Right atrium auricular region (tissue), 2 donors: ENCODE data around the gene GNG7. TPM values are rescaled to one million over a fixed set of nuclear protein-coding genes. Genes with fewer than 3 reads are reported as not detected.
"Not testable (repeated sequence)": the region's sequence is repeated elsewhere in the genome, so short reads cannot be mapped to it uniquely, and the experiment has no call there.

Experiments
- DNase-seq: peaks from one replicate; pipeline ENCODE4 v3.0.0-alpha.2; 2019; ENCODE audit warnings: low spot score
- H3K27ac ChIP-seq, 2 donors: fragments of 200-600 bp; sonication (generic); 1 replicate in 1 of 2; 2 replicates in 1 of 2; pipeline ENCODE4 v1.5.1; 2016 to 2019
- H3K27me3 ChIP-seq, 2 donors: fragments of 200-600 bp; sonication (generic); one replicate each; pipeline versions ENCODE4 v1.5.1 to v1.6.0; 2017 to 2019
- H3K36me3 ChIP-seq: fragments of 200-600 bp; sonication (generic); one replicate; pipeline ENCODE4 v1.5.1; 2016
- H3K4me1 ChIP-seq, 2 donors: fragments of 200-600 bp; sonication (generic); one replicate each; pipeline versions ENCODE4 v1.5.1 to v1.6.0; 2017 to 2019
- H3K4me3 ChIP-seq, 2 donors: fragments of 200-600 bp; sonication (generic); 1 replicate in 1 of 2; 2 replicates in 1 of 2; pipeline ENCODE4 v1.5.1; 2017 to 2019; ENCODE audit warnings: mild to moderate bottlenecking in 1 of 2, moderate library complexity in 1 of 2
- H3K9me3 ChIP-seq, 2 donors: fragments of 200-600 bp; sonication (generic); one replicate each; pipeline ENCODE4 v1.5.1; 2019
- CTCF ChIP-seq, 2 donors: fragments of 200-600 bp; sonication (generic); IDR thresholded peaks; one replicate each; pipeline ENCODE4 v1.5.1; 2019; ENCODE audit warnings: antibody characterized with exemption in 2 of 2
- total RNA-seq, 2 donors: library from RNA; depleted of rRNA; stranded (reverse); fragments of >200 nt; gene quantifications; one replicate each; pipeline ENCODE4 v1.1.0, GENCODE V29; 2016

GNG7 gene
- total RNA-seq, 2 donors from 2014 or later: 18.0 to 22.8 TPM

DNA sequence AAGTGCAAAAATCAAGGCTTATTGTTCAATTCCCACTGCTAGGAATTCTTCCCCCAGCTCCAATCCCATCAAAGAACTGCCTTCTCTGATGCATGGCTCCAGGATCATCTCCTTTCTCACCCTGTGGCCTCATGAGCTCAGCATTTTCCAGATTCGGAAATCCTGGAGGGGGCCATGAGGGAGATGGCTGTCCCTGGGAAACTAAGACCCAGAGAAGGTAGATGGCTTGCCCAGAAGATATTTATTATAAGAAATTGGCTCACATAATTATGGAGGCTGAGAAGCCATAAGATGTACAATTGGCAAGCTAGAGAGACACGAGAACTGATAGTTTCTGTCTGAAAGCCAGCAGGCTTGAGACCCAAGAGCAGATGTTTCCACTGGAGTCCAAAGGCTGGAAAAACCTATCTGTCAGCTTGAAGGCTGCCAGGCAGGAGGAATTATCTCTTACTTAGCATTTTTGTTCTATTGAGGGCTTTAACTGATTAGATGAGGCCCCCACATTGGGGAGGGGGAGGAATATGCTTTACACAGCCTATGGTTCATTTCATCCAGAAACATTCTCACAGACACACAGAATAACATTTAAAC lies 168.0 kb downstream of the GNG7 start:
- Histone ChIP-seq H3K4me3 (no peak overlapping the region), H3K4me1 (peaks cover 0 to 6% of the 10 kb centered on the region in 2 donors), H3K36me3 (no peaks in the 10 kb centered on the region), H3K27ac (no peak overlapping the region), H3K27me3 (no peaks in the 10 kb centered on the region), H3K9me3 (peaks cover 0 to 4% of the 10 kb centered on the region in 2 donors)
- DNase-seq: no peak
- TF ChIP-seq CTCF (IDR thresholded peaks at IDR 0.05): no peak

DNA sequence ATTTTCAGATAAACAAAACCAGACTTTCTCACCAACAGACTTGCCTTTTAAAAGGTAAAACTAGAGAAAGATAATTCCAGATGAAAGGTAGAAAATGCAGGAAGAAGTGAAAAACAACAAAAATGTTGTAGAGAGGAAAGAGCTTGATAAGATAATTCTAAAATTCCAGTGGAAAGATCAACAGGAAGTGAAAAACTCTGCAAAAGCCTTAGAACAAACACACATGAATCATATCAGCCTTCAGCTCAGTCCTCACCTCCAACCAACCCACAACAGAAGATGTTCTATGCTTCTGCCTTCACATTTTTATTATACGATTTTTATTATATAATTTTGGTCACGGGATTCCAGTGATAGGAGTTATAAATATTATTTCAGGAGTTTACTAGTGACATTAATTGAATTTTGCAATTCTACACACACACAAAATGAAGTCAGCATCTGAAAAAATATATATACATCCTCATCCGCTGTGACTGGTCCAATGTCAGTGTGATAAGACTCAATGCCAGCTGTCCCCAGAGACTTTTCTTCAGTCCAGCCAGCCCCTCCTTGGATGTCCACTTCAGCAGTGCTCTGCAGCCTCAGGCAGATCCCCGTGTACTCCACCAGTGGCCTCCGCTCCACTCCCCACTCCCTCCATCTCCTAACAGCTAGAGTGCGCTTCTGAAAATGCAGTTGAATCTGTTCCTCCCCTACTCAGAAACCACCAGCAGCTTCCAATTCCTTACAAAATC lies 168.6 kb downstream of the GNG7 start:
- no peak for TF ChIP-seq CTCF (IDR thresholded peaks at IDR 0.05)
- Histone ChIP-seq H3K9me3 (peaks cover 0 to 4% of the 10 kb centered on the region in 2 donors), H3K27ac (no peak overlapping the region)

GRCh38 chr19:2533072-2533425 lies 169.4 kb downstream of the GNG7 start:
- TF ChIP-seq CTCF (IDR thresholded peaks at IDR 0.05): no peak
- Histone ChIP-seq H3K4me3 (no peak overlapping the region), H3K27ac (peak overlapping the region in 1 of 2 donors; percentile 53), H3K4me1 (peaks cover 0 to 6% of the 10 kb centered on the region in 2 donors), H3K9me3 (peaks cover 0 to 4% of the 10 kb centered on the region in 2 donors), H3K36me3 (no peaks in the 10 kb centered on the region), H3K27me3 (no peaks in the 10 kb centered on the region)
- no peak for DNase-seq

More for the DNA sequence above, 168.6 kb downstream of the GNG7 start:
- no peaks in the 10 kb centered on the region for H3K27me3 ChIP-seq
- no peak for DNase-seq
- H3K4me3 ChIP-seq: no peak overlapping the region
- H3K36me3 ChIP-seq: no peaks in the 10 kb centered on the region
- peaks cover 0 to 6% of the 10 kb centered on the region in 2 donors for H3K4me1 ChIP-seq

GRCh38 chr19:2532252-2533071 lies 170.0 kb downstream of the GNG7 start:
- DNase-seq: no peak
- H3K27ac ChIP-seq: peak overlapping the region in 1 of 2 donors; percentile 53
- TF ChIP-seq CTCF (IDR thresholded peaks at IDR 0.05): no peak

DNA sequence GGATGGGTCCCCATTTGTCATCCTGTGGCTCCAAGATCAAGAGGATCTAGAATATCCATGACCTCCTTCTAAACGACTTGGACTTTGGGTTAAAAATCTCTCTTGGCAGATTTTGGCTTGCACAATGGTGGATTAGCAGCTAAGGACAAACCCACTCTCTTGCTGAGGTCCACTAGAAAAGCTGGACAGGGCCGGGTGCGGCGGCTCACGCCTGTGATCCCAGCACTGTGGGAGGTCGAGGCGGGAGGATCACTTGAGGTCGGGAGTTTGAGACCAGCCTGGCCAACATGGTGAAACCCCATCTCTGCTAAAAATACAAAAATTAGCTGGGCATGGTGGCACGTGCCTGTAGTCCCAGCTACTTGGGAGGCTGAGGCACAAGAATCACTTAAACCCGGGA lies 172.6 kb downstream of the GNG7 start:
- not testable (repeated sequence) for H3K4me3 ChIP-seq, DNase-seq, H3K36me3 ChIP-seq, H3K9me3 ChIP-seq, H3K27ac ChIP-seq, H3K27me3 ChIP-seq
- H3K4me1 ChIP-seq: peaks cover 0 to 14% of the 10 kb centered on the region in 2 donors

More at GRCh38 chr19:2532252-2533071, 170.0 kb downstream of the GNG7 start:
- H3K4me3 ChIP-seq: no peak overlapping the region
- H3K27me3 ChIP-seq: no peaks in the 10 kb centered on the region
- peaks cover 0 to 4% of the 10 kb centered on the region in 2 donors for H3K9me3 ChIP-seq
- H3K4me1 ChIP-seq: peaks cover 0 to 6% of the 10 kb centered on the region in 2 donors
- no peaks in the 10 kb centered on the region for H3K36me3 ChIP-seq

DNA sequence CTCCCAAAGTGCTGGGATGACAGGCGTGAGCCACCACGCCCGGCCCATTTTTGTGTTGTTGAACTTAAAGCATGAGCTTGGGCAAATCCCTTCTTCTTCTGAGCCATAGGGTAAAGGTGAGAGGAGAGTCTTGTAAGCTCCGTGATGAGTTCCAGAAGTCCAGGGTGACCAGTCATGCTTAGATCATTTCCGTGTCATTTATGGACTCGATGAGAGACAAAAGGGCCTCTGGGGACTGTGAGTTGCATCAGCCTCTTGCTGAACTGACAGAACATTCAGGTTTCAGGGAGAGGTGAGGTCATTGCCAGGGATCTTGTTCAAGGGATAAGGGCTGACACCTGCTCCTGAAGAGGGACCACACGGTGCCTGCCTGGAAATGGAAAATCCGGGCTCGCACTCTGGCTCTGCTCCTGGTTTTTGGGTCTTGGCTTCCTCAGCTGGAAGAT lies 173.0 kb downstream of the GNG7 start:
- H3K9me3 ChIP-seq: peaks cover 0 to 4% of the 10 kb centered on the region in 2 donors
- H3K4me1 ChIP-seq: peaks cover 0 to 18% of the 10 kb centered on the region in 2 donors
- H3K27me3 ChIP-seq: no peaks in the 10 kb centered on the region
- H3K4me3 ChIP-seq: no peak overlapping the region
- H3K27ac ChIP-seq: no peak overlapping the region
- H3K36me3 ChIP-seq: no peaks in the 10 kb centered on the region
- no peak for TF ChIP-seq CTCF (IDR thresholded peaks at IDR 0.05)
- no peak for DNase-seq
